ENCODE data around the gene RAB36.

The RAB36 gene

GRCh38 chr22:23158516-23159290 is 13.4 kb downstream of the RAB36 start:
- DNase-seq (ENCODE audit: low read depth) = no peak

- DNase-seq (ENCODE audit: low read depth) = no peak
Measured at GRCh38 chr22:23159291-23159630, 14.0 kb downstream of the RAB36 start.

- DNase-seq (ENCODE audit: low read depth) = no peak
Measured at GRCh38 chr22:23161029-23161428, 15.8 kb downstream of the RAB36 start.

- no peak for DNase-seq (ENCODE audit: low read depth)
Measured at GRCh38 chr22:23161574-23161973, 16.3 kb downstream of the RAB36 start.

GRCh38 chr22:23163665-23164064 is 18.4 kb downstream of the RAB36 start:
- no peak for DNase-seq (ENCODE audit: low read depth)

- no peak for DNase-seq (ENCODE audit: low read depth)
Measured at GRCh38 chr22:23164091-23164490, 18.8 kb downstream of the RAB36 start.

- no peak for DNase-seq (ENCODE audit: low read depth)
Measured at GRCh38 chr22:23166042-23166831, 21.0 kb downstream of the RAB36 start.

GRCh38 chr22:23166841-23167616 is 21.8 kb downstream of the RAB36 start:
- DNase-seq (ENCODE audit: low read depth) = no peak

GRCh38 chr22:23168391-23169042 is 23.2 kb downstream of the RAB36 start:
- no peak for DNase-seq (ENCODE audit: low read depth)

- DNase-seq (ENCODE audit: low read depth) = no peak
Measured at GRCh38 chr22:23169043-23169406, 23.7 kb downstream of the RAB36 start.

GRCh38 chr22:23175817-23176644 is 30.8 kb downstream of the RAB36 start:
- DNase-seq (ENCODE audit: low read depth) = no peak

GRCh38 chr22:23176645-23177027 is 31.4 kb downstream of the RAB36 start:
- no peak for DNase-seq (ENCODE audit: low read depth)

- peak; percentile 82 for DNase-seq (ENCODE audit: low read depth)
Measured at GRCh38 chr22:23177197-23177596, 31.9 kb downstream of the RAB36 start.

- DNase-seq (ENCODE audit: low read depth) = no peak
Measured at GRCh38 chr22:23178512-23179254, 33.4 kb downstream of the RAB36 start.

GRCh38 chr22:23179381-23180299 is 34.4 kb downstream of the RAB36 start:
- no peak for DNase-seq (ENCODE audit: low read depth)

GRCh38 chr22:23180301-23180892 is 35.1 kb downstream of the RAB36 start, which contains the start of gene BCR:
BCR (plus strand) TSS chr22:23180509; CDS start chr22:23180961, 452 bp downstream.
- no peak for DNase-seq (ENCODE audit: low read depth)

- no peak for DNase-seq (ENCODE audit: low read depth)
Measured at GRCh38 chr22:23180893-23181720, 35.8 kb downstream of the RAB36 start.

GRCh38 chr22:23181721-23182308 is 36.5 kb downstream of the RAB36 start:
- DNase-seq (ENCODE audit: low read depth) = no peak

All from CMK (cell line).